ENCODE data around the gene KLF9. TPM values are rescaled to one million over a fixed set of nuclear protein-coding genes. Genes with fewer than 3 reads are reported as not detected.

The KLF9 gene
- total and polyA plus RNA-seq, 9 of the 15 experiments (the other 6 are each of a cell fraction or from before 2014, with no cell fraction given): 3.3 to 11.9 (median 6.9) TPM

DNA sequence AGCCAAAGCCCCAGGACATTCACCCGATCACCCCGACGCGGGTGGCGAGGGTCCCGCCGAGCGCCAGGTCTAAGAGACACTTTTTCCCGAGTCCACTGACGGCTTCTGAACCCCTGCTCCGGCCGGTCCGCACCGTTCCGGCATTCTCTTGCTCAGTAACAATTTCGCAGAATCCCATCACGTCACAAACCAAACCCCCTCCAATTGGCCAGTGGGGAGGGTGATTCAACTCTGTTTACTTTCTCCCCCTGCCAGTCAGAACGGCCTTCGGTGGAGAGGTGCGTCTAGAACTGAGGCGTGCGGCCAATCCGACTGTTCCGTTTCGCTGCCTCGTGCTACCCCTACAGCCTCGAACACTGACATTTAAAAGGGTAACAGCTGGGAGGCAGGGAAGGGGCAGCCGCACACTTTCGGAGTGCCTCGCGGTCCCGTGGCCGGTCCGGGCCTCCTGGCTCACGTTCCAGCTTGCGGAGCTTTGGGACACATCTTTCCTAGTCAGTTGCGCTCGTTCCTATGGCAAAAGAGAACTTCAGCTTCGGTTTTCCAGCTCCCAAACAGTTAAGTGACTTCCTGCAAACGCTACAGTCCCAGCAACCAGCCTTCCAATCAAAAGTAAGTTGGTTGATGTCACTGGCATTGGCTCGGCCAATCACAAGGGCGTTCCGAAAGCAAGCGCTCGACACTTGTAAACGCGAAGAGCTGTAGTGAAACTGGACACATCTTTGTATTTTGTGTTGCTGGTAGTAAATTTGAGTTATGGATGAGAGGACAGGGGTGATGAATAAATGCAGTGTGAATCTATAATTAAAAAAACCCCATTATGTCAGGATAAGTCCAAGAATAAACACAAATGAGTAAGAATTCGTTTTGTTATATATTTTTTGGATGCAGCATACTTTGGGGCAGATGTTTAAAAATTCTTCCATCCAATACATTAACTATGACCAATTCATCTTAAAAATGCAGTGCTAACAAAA is at the start of gene KLF9 (continued):
- TF ChIP-seq ZNF717 (CRISPR knock-in tag; IDR thresholded peaks at IDR 0.05) (no peak), RAD21 (CRISPR knock-in tag; conservative IDR thresholded peaks at IDR 0.05 in 1 of 2, IDR thresholded peaks at IDR 0.05 in 1 of 2) (no peak), MEF2A (IDR thresholded peaks at IDR 0.05; ENCODE audit: control insufficient read depth, low read depth, low read length) (no peak), ZNF224 (CRISPR knock-in tag; IDR thresholded peaks at IDR 0.05) (no peak), SMAD1 (IDR thresholded peaks at IDR 0.05; ENCODE audit: low read depth, low read length, partially characterized antibody) (no peak), POLR3G (IDR thresholded peaks at IDR 0.05; ENCODE audit: extremely low read depth, insufficient read length, insufficient replicate concordance) (no peak), PHB2 (IDR thresholded peaks at IDR 0.05; ENCODE audit: low read depth) (no peak)
- TF ChIP-seq, protein P1, sequence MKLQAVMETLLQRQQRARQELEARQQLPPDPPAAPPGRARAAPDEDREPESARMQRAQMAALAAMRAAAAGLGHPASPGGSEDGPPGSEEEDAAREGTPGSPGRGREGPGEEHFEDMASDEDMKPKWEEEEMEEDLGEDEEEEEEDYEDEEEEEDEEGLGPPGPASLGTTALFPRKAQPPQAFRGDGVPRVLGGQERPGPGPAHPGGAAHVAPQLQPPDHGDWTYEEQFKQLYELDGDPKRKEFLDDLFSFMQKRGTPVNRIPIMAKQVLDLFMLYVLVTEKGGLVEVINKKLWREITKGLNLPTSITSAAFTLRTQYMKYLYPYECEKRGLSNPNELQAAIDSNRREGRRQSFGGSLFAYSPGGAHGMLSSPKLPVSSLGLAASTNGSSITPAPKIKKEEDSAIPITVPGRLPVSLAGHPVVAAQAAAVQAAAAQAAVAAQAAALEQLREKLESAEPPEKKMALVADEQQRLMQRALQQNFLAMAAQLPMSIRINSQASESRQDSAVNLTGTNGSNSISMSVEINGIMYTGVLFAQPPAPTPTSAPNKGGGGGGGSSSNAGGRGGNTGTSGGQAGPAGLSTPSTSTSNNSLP (IDR thresholded peaks at IDR 0.05; ENCODE audit: borderline replicate concordance, low read depth, low read length): no peak
- TF ChIP-seq, protein P2, sequence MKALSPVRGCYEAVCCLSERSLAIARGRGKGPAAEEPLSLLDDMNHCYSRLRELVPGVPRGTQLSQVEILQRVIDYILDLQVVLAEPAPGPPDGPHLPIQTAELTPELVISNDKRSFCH (CRISPR knock-in tag; IDR thresholded peaks at IDR 0.05): no peak
- TF ChIP-seq, protein P2 (tag; IDR thresholded peaks at IDR 0.05): peak; percentile 34; the same call in 1 of the 2 replicates
- TF ChIP-seq, protein P3, sequence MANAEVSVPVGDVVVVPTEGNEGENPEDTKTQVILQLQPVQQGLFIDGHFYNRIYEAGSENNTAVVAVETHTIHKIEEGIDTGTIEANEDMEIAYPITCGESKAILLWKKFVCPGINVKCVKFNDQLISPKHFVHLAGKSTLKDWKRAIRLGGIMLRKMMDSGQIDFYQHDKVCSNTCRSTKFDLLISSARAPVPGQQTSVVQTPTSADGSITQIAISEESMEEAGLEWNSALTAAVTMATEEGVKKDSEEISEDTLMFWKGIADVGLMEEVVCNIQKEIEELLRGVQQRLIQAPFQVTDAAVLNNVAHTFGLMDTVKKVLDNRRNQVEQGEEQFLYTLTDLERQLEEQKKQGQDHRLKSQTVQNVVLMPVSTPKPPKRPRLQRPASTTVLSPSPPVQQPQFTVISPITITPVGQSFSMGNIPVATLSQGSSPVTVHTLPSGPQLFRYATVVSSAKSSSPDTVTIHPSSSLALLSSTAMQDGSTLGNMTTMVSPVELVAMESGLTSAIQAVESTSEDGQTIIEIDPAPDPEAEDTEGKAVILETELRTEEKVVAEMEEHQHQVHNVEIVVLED (CRISPR knock-in tag; IDR thresholded peaks at IDR 0.05): no peak
- TF ChIP-seq, protein P4, sequence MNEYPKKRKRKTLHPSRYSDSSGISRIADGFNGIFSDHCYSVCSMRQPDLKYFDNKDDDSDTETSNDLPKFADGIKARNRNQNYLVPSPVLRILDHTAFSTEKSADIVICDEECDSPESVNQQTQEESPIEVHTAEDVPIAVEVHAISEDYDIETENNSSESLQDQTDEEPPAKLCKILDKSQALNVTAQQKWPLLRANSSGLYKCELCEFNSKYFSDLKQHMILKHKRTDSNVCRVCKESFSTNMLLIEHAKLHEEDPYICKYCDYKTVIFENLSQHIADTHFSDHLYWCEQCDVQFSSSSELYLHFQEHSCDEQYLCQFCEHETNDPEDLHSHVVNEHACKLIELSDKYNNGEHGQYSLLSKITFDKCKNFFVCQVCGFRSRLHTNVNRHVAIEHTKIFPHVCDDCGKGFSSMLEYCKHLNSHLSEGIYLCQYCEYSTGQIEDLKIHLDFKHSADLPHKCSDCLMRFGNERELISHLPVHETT (CRISPR knock-in tag; conservative IDR thresholded peaks at IDR 0.05 in 1 of 2, IDR thresholded peaks at IDR 0.05 in 1 of 2): peak in 1 of 2 experiments; percentile 62; a peak in 1 of 4 replicates
